ENCODE measurements around the gene LPCAT3.

- TF ChIP-seq EGR1 (IDR thresholded peaks at IDR 0.05): no peak
- no peak for TF ChIP-seq RAD21 (IDR thresholded peaks at IDR 0.05; ENCODE audit: low read depth)
- TF ChIP-seq YY1 (IDR thresholded peaks at IDR 0.05; ENCODE audit: low read depth): no peak
- peak; percentile 47; the same call in 1 of the 2 replicates for TF ChIP-seq NFIC (IDR thresholded peaks at IDR 0.05)
- TF ChIP-seq CEBPB (IDR thresholded peaks at IDR 0.05): peak; percentile 10
- TF ChIP-seq ZBTB7A (IDR thresholded peaks at IDR 0.05; ENCODE audit: low read depth): no peak
- no peak for TF ChIP-seq TAF1 (IDR thresholded peaks at IDR 0.05; ENCODE audit: low read depth)
- no peak for TF ChIP-seq FOXM1 (IDR thresholded peaks at IDR 0.05; ENCODE audit: borderline replicate concordance, low read depth)
These were observed 19.4 kb downstream of the LPCAT3 start for GRCh38 chr12:6998715-6999451.

All from Ishikawa (cell line).